ENCODE results near the gene DTHD1.

Gene DTHD1

DNA sequence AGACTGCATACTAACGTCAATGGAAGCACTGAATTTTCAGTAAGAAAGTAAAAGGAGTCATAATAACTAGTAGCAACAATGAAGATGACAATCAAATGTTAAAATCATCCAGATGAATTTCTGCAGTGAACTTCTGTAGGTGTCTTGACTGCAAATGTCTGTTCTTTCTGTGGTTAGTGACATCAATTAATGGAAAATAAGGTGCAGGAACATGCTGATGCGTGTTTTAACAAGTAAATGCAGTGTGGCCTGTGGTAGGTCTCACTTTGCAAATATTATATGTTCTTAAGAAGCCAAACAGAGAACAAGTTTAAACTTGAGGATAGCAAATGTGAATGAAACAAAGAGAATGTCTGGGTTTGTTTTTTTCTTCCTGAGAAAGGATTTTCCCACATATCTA lies 2.6 kb upstream of the DTHD1 start:
- H3K36me3 ChIP-seq (ENCODE audit: control insufficient read depth, insufficient read depth, low read length): no peaks in the 10 kb centered on the region
- no peak overlapping the region for H3K9ac ChIP-seq (ENCODE audit: low read length)
- H3K9me3 ChIP-seq (ENCODE audit: control insufficient read depth, low read length): no peaks in the 10 kb centered on the region
- H3K27me3 ChIP-seq (ENCODE audit: control insufficient read depth, insufficient read depth, low read length): no peaks in the 10 kb centered on the region
- H3K4me1 ChIP-seq (ENCODE audit: control insufficient read depth, insufficient read depth, low read length): peaks cover 9% of the 10 kb centered on the region
- H3K4me3 ChIP-seq (ENCODE audit: low read length): no peak overlapping the region

- Histone ChIP-seq H3K9me3 (ENCODE audit: control insufficient read depth, low read length) (no peaks in the 10 kb centered on the region), H3K27me3 (ENCODE audit: control insufficient read depth, insufficient read depth, low read length) (no peaks in the 10 kb centered on the region), H3K4me1 (ENCODE audit: control insufficient read depth, insufficient read depth, low read length) (peaks cover 9% of the 10 kb centered on the region), H3K36me3 (ENCODE audit: control insufficient read depth, insufficient read depth, low read length) (no peaks in the 10 kb centered on the region), H3K9ac (ENCODE audit: low read length) (no peak overlapping the region), H3K4me3 (ENCODE audit: low read length) (no peak overlapping the region)
These were observed 861 bp upstream of the DTHD1 start for GRCh38 chr4:36280555-36280954.

DNA sequence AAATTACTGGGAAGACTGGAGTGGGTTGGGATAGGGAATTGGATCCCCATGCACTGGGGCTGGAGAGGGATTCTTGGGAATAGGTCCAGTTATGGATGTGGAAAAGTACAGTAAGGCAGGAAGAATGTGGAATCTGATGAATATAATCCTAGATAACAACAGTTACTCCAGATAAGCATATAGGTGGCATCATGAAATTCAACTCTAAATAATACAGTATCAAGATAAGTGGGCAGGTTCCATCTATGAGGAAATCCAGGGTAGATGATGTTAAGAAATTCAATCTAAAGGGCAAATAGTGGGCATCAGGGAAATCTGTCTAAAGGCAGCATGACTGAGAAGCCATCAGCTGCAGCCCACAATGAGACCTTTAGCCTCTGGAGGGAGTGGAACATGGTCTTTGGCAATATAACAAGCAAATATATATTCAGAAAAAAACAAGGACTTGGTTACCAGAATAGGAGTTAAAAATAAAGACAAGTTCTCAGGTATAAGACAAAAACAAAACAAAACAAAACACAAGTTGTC lies 1.2 kb downstream of the DTHD1 start:
- Histone ChIP-seq H3K9ac (ENCODE audit: low read length) (no peak overlapping the region), H3K36me3 (ENCODE audit: control insufficient read depth, insufficient read depth, low read length) (no peaks in the 10 kb centered on the region), H3K9me3 (ENCODE audit: control insufficient read depth, low read length) (no peaks in the 10 kb centered on the region), H3K4me3 (ENCODE audit: low read length) (no peak overlapping the region), H3K27me3 (ENCODE audit: control insufficient read depth, insufficient read depth, low read length) (no peaks in the 10 kb centered on the region), H3K4me1 (ENCODE audit: control insufficient read depth, insufficient read depth, low read length) (peaks cover 9% of the 10 kb centered on the region)

DNA sequence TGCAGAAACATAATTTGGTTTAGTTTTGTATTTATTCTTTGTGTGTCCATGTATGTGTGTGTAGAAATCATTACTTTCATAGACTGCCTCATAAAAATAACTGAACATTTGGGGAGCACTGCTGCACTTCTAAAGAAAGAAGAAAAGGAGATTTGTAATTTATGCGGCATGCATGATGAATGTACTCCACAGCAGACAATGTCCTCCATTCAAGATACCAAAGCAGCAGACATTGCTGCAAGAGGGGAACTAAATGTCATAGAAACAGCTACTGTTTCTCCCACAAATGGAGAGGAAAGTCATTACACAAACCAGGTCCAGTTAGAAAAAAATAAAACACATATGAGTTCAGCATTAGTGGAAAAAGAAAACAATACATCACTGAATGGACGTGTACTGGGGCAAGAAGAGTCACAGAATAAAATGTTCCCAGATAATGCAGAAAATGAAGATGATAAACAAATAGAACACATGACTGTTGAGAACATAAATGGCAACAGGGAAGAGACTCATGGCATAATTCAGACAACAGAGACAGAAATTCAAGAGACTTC lies 2.6 kb downstream of the DTHD1 start:
- Histone ChIP-seq H3K27me3 (ENCODE audit: control insufficient read depth, insufficient read depth, low read length) (no peaks in the 10 kb centered on the region), H3K9ac (ENCODE audit: low read length) (no peak overlapping the region), H3K4me3 (ENCODE audit: low read length) (no peak overlapping the region)

GRCh38 chr4:36285784-36286480 lies 4.5 kb downstream of the DTHD1 start:
- Histone ChIP-seq H3K9ac (ENCODE audit: low read length) (no peak overlapping the region), H3K4me1 (ENCODE audit: control insufficient read depth, insufficient read depth, low read length) (peaks cover 5% of the 10 kb centered on the region), H3K27me3 (ENCODE audit: control insufficient read depth, insufficient read depth, low read length) (no peaks in the 10 kb centered on the region), H3K4me3 (ENCODE audit: low read length) (no peak overlapping the region), H3K36me3 (ENCODE audit: control insufficient read depth, insufficient read depth, low read length) (no peaks in the 10 kb centered on the region), H3K9me3 (ENCODE audit: control insufficient read depth, low read length) (no peaks in the 10 kb centered on the region)

More for the DNA sequence above, 2.6 kb downstream of the DTHD1 start:
- no peaks in the 10 kb centered on the region for H3K9me3 ChIP-seq (ENCODE audit: control insufficient read depth, low read length)
- no peaks in the 10 kb centered on the region for H3K36me3 ChIP-seq (ENCODE audit: control insufficient read depth, insufficient read depth, low read length)
- H3K4me1 ChIP-seq (ENCODE audit: control insufficient read depth, insufficient read depth, low read length): peaks cover 9% of the 10 kb centered on the region

- no peak overlapping the region for H3K4me3 ChIP-seq (ENCODE audit: low read length)
- no peaks in the 10 kb centered on the region for H3K9me3 ChIP-seq (ENCODE audit: control insufficient read depth, low read length)
- H3K36me3 ChIP-seq (ENCODE audit: control insufficient read depth, insufficient read depth, low read length): no peaks in the 10 kb centered on the region
- H3K4me1 ChIP-seq (ENCODE audit: control insufficient read depth, insufficient read depth, low read length): peaks cover 5% of the 10 kb centered on the region
- no peaks in the 10 kb centered on the region for H3K27me3 ChIP-seq (ENCODE audit: control insufficient read depth, insufficient read depth, low read length)
- no peak overlapping the region for H3K9ac ChIP-seq (ENCODE audit: low read length)
These were observed 5.1 kb downstream of the DTHD1 start for GRCh38 chr4:36286481-36286871.

DNA sequence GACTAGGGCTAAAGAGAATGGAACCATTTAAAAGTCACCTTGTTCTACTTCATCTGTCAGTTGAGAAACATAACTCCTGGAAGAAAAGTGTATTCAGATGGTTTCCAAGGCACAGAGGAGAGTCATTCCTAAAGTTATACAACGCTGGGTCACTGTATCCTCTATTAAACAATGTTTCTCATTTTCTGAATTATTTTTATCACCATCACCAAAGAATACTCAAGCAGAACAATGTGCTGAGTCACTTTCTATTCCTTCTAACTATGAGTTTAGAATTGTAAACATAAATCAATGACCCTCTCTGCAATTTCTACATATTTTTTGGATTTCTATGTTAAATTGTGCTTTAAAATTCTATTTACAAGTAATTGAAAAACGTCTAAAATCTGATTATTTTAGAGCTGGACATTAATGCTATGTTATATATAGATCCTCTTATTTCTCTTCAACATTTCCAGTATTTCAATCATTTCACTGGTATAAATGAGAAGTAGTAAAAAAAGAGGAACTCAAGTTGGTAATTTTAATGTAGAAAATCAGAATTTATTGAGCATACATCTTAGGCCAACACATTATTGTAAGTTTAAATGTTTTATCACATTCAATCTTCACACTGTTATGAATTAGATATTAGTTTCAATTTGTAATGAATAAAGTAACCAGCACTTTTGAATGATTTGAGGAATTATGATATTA lies 7.5 kb downstream of the DTHD1 start:
- Histone ChIP-seq H3K9me3 (ENCODE audit: control insufficient read depth, low read length) (no peaks in the 10 kb centered on the region), H3K36me3 (ENCODE audit: control insufficient read depth, insufficient read depth, low read length) (no peaks in the 10 kb centered on the region), H3K4me3 (ENCODE audit: low read length) (no peak overlapping the region), H3K27me3 (ENCODE audit: control insufficient read depth, insufficient read depth, low read length) (no peaks in the 10 kb centered on the region), H3K9ac (ENCODE audit: low read length) (no peak overlapping the region), H3K4me1 (ENCODE audit: control insufficient read depth, insufficient read depth, low read length) (no peaks in the 10 kb centered on the region)

DNA sequence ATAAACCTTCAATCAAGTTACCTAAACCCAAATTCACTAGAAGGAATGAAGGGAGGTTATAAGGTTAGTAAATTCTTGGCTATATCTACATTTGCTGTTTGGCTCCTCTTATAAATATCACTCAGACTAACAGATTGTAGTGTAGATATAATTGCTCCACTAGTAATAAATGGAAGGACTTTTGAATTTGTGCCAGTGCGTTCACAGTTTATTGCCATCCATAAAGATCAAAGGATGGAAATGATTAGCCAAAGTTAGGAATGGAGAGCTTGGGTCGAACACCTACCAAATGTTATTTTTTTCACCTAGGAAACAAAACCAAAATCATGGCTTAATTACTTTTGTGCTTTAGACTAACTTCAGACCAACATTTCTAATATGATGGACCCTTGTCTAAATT lies 9.2 kb downstream of the DTHD1 start:
- no peaks in the 10 kb centered on the region for H3K9me3 ChIP-seq (ENCODE audit: control insufficient read depth, low read length)

GRCh38 chr4:36292556-36293188 lies 11.3 kb downstream of the DTHD1 start:
- H3K9ac ChIP-seq (ENCODE audit: low read length): no peak overlapping the region
- H3K9me3 ChIP-seq (ENCODE audit: control insufficient read depth, low read length): no peaks in the 10 kb centered on the region
- H3K36me3 ChIP-seq (ENCODE audit: control insufficient read depth, insufficient read depth, low read length): no peaks in the 10 kb centered on the region
- H3K4me1 ChIP-seq (ENCODE audit: control insufficient read depth, insufficient read depth, low read length): no peaks in the 10 kb centered on the region
- no peaks in the 10 kb centered on the region for H3K27me3 ChIP-seq (ENCODE audit: control insufficient read depth, insufficient read depth, low read length)
- no peak overlapping the region for H3K4me3 ChIP-seq (ENCODE audit: low read length)

More for the DNA sequence above, 9.2 kb downstream of the DTHD1 start:
- Histone ChIP-seq H3K27me3 (ENCODE audit: control insufficient read depth, insufficient read depth, low read length) (no peaks in the 10 kb centered on the region), H3K9ac (ENCODE audit: low read length) (no peak overlapping the region), H3K4me3 (ENCODE audit: low read length) (no peak overlapping the region), H3K4me1 (ENCODE audit: control insufficient read depth, insufficient read depth, low read length) (no peaks in the 10 kb centered on the region), H3K36me3 (ENCODE audit: control insufficient read depth, insufficient read depth, low read length) (no peaks in the 10 kb centered on the region)

DNA sequence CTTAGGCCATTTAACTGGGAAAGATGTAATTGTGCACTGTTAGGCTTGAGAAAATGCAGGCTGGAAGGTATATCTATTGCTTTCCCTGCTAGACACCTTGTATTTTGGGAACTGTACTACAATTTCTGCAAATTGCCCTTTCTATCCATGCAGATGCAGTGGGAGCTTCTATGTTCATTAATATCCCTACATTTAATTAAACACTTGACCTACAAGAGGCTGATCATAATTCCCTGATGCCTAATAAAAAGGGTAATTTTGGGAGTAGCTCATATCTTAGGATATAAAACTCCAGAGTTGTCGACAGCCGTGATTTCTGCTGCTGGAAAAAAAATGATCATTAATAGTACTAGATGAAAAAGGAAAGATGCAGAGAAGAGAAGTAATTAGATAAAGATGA lies 19.7 kb downstream of the DTHD1 start:
- H3K27me3 ChIP-seq (ENCODE audit: control insufficient read depth, insufficient read depth, low read length): no peaks in the 10 kb centered on the region
- no peak overlapping the region for H3K4me3 ChIP-seq (ENCODE audit: low read length)
- H3K9me3 ChIP-seq (ENCODE audit: control insufficient read depth, low read length): no peaks in the 10 kb centered on the region
- H3K9ac ChIP-seq (ENCODE audit: low read length): no peak overlapping the region
- H3K4me1 ChIP-seq (ENCODE audit: control insufficient read depth, insufficient read depth, low read length): no peaks in the 10 kb centered on the region
- H3K36me3 ChIP-seq (ENCODE audit: control insufficient read depth, insufficient read depth, low read length): no peaks in the 10 kb centered on the region

DNA sequence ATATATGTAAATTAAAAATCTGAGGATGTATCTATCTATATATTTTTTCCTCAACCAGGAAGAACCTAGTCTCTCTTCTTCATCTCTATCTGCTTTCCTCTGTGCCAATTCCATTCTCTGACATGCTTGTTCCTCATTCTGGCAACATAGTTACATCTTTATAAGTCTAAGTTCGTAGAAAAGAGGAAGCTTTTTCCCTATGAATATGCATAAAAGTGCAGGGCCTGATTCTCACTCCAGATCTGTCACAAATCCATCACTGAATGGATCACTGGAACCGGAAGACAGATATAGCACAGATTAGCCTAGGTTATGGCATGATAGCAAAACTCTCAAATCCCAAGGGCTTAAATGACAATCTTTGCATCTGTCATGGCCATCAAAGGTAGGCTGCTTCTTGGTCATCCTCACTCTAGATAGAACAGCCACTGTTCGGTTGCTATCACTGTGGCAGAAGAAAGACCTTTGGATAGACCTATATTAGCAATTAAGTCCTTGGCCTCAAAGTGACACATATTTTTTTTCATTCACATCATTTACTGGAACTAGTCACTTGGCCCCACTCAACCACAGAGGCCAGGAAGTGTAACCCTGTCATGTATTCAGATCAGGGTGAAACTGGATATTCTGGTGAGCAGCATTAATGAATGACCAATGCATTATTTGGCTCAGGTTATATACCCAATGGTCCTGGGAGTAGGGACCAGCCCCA lies 22.2 kb downstream of the DTHD1 start:
- Histone ChIP-seq H3K27me3 (ENCODE audit: control insufficient read depth, insufficient read depth, low read length) (no peaks in the 10 kb centered on the region), H3K4me3 (ENCODE audit: low read length) (no peak overlapping the region), H3K9ac (ENCODE audit: low read length) (no peak overlapping the region), H3K4me1 (ENCODE audit: control insufficient read depth, insufficient read depth, low read length) (no peaks in the 10 kb centered on the region), H3K36me3 (ENCODE audit: control insufficient read depth, insufficient read depth, low read length) (no peaks in the 10 kb centered on the region), H3K9me3 (ENCODE audit: control insufficient read depth, low read length) (no peaks in the 10 kb centered on the region)
